ENCODE data around the gene DCTD.
"Not testable (repeated sequence)": the region's sequence is repeated elsewhere in the genome, so short reads cannot be mapped to it uniquely, and the experiment has no call there.

DCTD gene

GRCh38 chr4:182913036-182913435 is 4.2 kb downstream of the DCTD start:
- DNase-seq (ENCODE audit: insufficient read length, low spot score) (no peak), FAIRE-seq (no peak)
- no peak for TF ChIP-seq PAX5 (IDR thresholded peaks at IDR 0.05; ENCODE audit: insufficient read depth, low read length, severe bottlenecking)
- TF ChIP-seq POLR2A (IDR thresholded peaks at IDR 0.05; ENCODE audit: low read depth, low read length), result no peak
- no peak for TF ChIP-seq SPI1 (IDR thresholded peaks at IDR 0.05; ENCODE audit: low read depth, low read length)
- no peak for TF ChIP-seq POLR2AphosphoS5 (IDR thresholded peaks at IDR 0.05; ENCODE audit: low read depth, low read length)
- no peak for TF ChIP-seq TAF1 (IDR thresholded peaks at IDR 0.05; ENCODE audit: low read depth, low read length)
- TF ChIP-seq POU2F2 (IDR thresholded peaks at IDR 0.05; ENCODE audit: low read depth, low read length), result no peak

GRCh38 chr4:182908124-182908523 is 9.1 kb downstream of the DCTD start:
- no peak for TF ChIP-seq POLR2A (IDR thresholded peaks at IDR 0.05; ENCODE audit: low read depth, low read length)
- no peak for TF ChIP-seq POLR2AphosphoS5 (IDR thresholded peaks at IDR 0.05; ENCODE audit: low read depth, low read length)
- no peak for TF ChIP-seq PAX5 (IDR thresholded peaks at IDR 0.05; ENCODE audit: insufficient read depth, low read length, severe bottlenecking)
- TF ChIP-seq POU2F2 (IDR thresholded peaks at IDR 0.05; ENCODE audit: low read depth, low read length), result no peak
- no peak for TF ChIP-seq SPI1 (IDR thresholded peaks at IDR 0.05; ENCODE audit: low read depth, low read length)
- no peak for TF ChIP-seq TAF1 (IDR thresholded peaks at IDR 0.05; ENCODE audit: low read depth, low read length)
- FAIRE-seq, result no peak
- no peak for DNase-seq (ENCODE audit: insufficient read length, low spot score)

DNA sequence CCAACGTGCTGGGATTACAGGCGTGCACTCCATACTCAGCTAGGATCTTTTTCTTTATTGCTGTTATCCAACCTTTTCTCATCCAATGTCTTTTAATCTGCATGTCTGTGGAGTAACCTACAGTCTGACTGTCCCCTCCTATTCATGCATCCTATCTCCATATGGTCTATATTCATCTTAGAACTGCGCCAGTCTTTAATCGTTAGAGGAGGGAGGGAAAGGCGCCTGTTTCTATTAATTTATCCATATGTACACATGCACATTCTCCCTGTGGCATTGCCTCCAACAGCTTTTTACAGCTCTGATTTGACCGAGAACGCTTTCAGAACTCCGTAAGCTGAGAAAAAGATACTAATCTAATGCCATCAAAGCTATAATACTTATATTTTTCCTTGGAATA is 9.8 kb downstream of the DCTD start:
- TF ChIP-seq SPI1 (IDR thresholded peaks at IDR 0.05; ENCODE audit: low read depth, low read length) (no peak), POLR2AphosphoS5 (IDR thresholded peaks at IDR 0.05; ENCODE audit: low read depth, low read length) (no peak), POLR2A (IDR thresholded peaks at IDR 0.05; ENCODE audit: low read depth, low read length) (no peak), PAX5 (IDR thresholded peaks at IDR 0.05; ENCODE audit: insufficient read depth, low read length, severe bottlenecking) (no peak), POU2F2 (IDR thresholded peaks at IDR 0.05; ENCODE audit: low read depth, low read length) (no peak), TAF1 (IDR thresholded peaks at IDR 0.05; ENCODE audit: low read depth, low read length) (no peak)
- DNase-seq (ENCODE audit: insufficient read length, low spot score) (no peak), FAIRE-seq (no peak)

GRCh38 chr4:182906786-182907185 is 10.4 kb downstream of the DCTD start:
- FAIRE-seq (no peak), DNase-seq (ENCODE audit: insufficient read length, low spot score) (no peak)
- TF ChIP-seq POU2F2 (IDR thresholded peaks at IDR 0.05; ENCODE audit: low read depth, low read length) (no peak), POLR2AphosphoS5 (IDR thresholded peaks at IDR 0.05; ENCODE audit: low read depth, low read length) (no peak), TAF1 (IDR thresholded peaks at IDR 0.05; ENCODE audit: low read depth, low read length) (no peak), SPI1 (IDR thresholded peaks at IDR 0.05; ENCODE audit: low read depth, low read length) (no peak), POLR2A (IDR thresholded peaks at IDR 0.05; ENCODE audit: low read depth, low read length) (no peak), PAX5 (IDR thresholded peaks at IDR 0.05; ENCODE audit: insufficient read depth, low read length, severe bottlenecking) (no peak)

GRCh38 chr4:182905038-182905437 is 12.1 kb downstream of the DCTD start:
- TF ChIP-seq POLR2AphosphoS5 (IDR thresholded peaks at IDR 0.05; ENCODE audit: low read depth, low read length) (no peak), PAX5 (IDR thresholded peaks at IDR 0.05; ENCODE audit: insufficient read depth, low read length, severe bottlenecking) (no peak), POLR2A (IDR thresholded peaks at IDR 0.05; ENCODE audit: low read depth, low read length) (no peak), POU2F2 (IDR thresholded peaks at IDR 0.05; ENCODE audit: low read depth, low read length) (no peak), TAF1 (IDR thresholded peaks at IDR 0.05; ENCODE audit: low read depth, low read length) (no peak), SPI1 (IDR thresholded peaks at IDR 0.05; ENCODE audit: low read depth, low read length) (no peak)
- no peak for DNase-seq (ENCODE audit: insufficient read length, low spot score)
- FAIRE-seq, result no peak

DNA sequence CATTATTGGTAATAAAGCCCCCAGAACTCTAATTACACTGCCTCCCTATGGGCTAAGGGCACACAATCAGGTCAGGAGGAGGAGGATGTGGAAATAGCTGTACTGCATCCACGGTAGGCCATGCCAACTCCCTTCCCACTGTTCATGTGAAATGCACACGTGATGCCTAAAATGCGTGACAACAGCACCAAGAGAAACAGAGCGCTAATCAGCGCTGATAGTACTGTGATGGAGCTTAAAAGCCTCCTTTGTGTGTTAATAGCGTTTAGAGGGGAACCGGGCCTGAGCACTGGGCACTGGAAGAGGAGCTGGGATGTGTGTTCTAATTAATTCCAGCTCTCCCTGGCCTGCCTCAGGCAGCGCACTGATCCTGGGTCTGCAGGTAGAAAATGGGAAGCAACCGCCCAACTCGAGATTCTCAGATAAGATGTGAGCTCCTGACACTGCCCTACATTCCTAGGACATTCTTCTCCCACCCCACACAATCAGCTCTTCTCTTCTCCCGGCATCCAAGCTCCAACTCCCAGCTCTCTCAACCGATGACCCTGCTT is 12.9 kb downstream of the DCTD start:
- no peak for FAIRE-seq
- no peak for TF ChIP-seq POLR2AphosphoS5 (IDR thresholded peaks at IDR 0.05; ENCODE audit: low read depth, low read length)
- DNase-seq (ENCODE audit: insufficient read length, low spot score), result no peak

DNA sequence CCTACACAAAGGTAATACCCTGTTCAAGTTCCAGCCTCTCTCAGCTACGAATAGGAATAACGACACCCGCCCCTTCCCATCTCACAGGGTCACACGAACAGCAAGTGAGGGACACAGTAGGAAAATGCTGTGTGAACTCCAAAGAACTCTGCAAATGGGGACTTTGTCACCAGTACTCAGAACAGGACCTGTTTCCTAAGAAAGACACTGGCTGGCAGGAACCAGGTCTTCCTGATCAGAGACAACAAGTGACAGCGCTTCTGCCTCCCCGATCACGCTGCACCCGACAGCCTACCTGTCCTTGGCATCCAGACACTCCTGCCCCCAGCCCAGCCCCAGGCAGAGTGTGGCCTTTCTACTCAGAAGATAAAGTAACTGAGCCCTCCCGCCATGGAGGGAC is 14.2 kb downstream of the DCTD start:
- TF ChIP-seq POU2F2 (IDR thresholded peaks at IDR 0.05; ENCODE audit: low read depth, low read length) (no peak), POLR2A (IDR thresholded peaks at IDR 0.05; ENCODE audit: low read depth, low read length) (no peak), PAX5 (IDR thresholded peaks at IDR 0.05; ENCODE audit: insufficient read depth, low read length, severe bottlenecking) (no peak), TAF1 (IDR thresholded peaks at IDR 0.05; ENCODE audit: low read depth, low read length) (no peak), POLR2AphosphoS5 (IDR thresholded peaks at IDR 0.05; ENCODE audit: low read depth, low read length) (no peak), SPI1 (IDR thresholded peaks at IDR 0.05; ENCODE audit: low read depth, low read length) (no peak)
- FAIRE-seq (no peak), DNase-seq (ENCODE audit: insufficient read length, low spot score) (no peak)

GRCh38 chr4:182901337-182901736 is 15.8 kb downstream of the DCTD start:
- TF ChIP-seq TAF1 (IDR thresholded peaks at IDR 0.05; ENCODE audit: low read depth, low read length) (no peak), POLR2A (IDR thresholded peaks at IDR 0.05; ENCODE audit: low read depth, low read length) (no peak), SPI1 (IDR thresholded peaks at IDR 0.05; ENCODE audit: low read depth, low read length) (no peak), POLR2AphosphoS5 (IDR thresholded peaks at IDR 0.05; ENCODE audit: low read depth, low read length) (no peak), PAX5 (IDR thresholded peaks at IDR 0.05; ENCODE audit: insufficient read depth, low read length, severe bottlenecking) (no peak), POU2F2 (IDR thresholded peaks at IDR 0.05; ENCODE audit: low read depth, low read length) (no peak)
- FAIRE-seq (no peak), DNase-seq (ENCODE audit: insufficient read length, low spot score) (no peak)

- DNase-seq (ENCODE audit: insufficient read length, low spot score); FAIRE-seq: not testable (repeated sequence)
These were observed 17.2 kb downstream of the DCTD start for GRCh38 chr4:182900021-182900420.

- FAIRE-seq (no peak), DNase-seq (ENCODE audit: insufficient read length, low spot score) (no peak)
- TF ChIP-seq TAF1 (IDR thresholded peaks at IDR 0.05; ENCODE audit: low read depth, low read length), result no peak
- TF ChIP-seq POLR2AphosphoS5 (IDR thresholded peaks at IDR 0.05; ENCODE audit: low read depth, low read length), result no peak
- TF ChIP-seq PAX5 (IDR thresholded peaks at IDR 0.05; ENCODE audit: insufficient read depth, low read length, severe bottlenecking), result no peak
- no peak for TF ChIP-seq POLR2A (IDR thresholded peaks at IDR 0.05; ENCODE audit: low read depth, low read length)
- TF ChIP-seq POU2F2 (IDR thresholded peaks at IDR 0.05; ENCODE audit: low read depth, low read length), result no peak
- TF ChIP-seq SPI1 (IDR thresholded peaks at IDR 0.05; ENCODE audit: low read depth, low read length), result no peak
These were observed 18.7 kb downstream of the DCTD start for GRCh38 chr4:182898479-182898799.

Measured in GM12891 (cell line).